Skin of body (tissue), 2 donors: ENCODE results near the gene FBXW7. TPM values are rescaled to one million over a fixed set of nuclear protein-coding genes. Genes with fewer than 3 reads are reported as not detected.

Experiments used
- DNase-seq: peaks from one replicate; lab custom pipeline; 2025; lab: John Stamatoyannopoulos, UW
- total RNA-seq: library from RNA; depleted of rRNA; stranded (reverse); fragments of >200 nt; gene quantifications from one replicate; pipeline ENCODE4 v1.2.3, GENCODE V29; 2014

FBXW7 gene
- total RNA-seq, 1 donor from 2014 or later, result 76.8 TPM

GRCh38 chr4:152434011-152434410, 101.9 kb downstream of the FBXW7 start:
- no peak for DNase-seq

- no peak for DNase-seq
Observed at GRCh38 chr4:152431784-152432183, 104.1 kb downstream of the FBXW7 start.

- DNase-seq, result no peak
Observed at GRCh38 chr4:152431291-152431690, 104.6 kb downstream of the FBXW7 start.

GRCh38 chr4:152430507-152430906, 105.4 kb downstream of the FBXW7 start:
- DNase-seq, result no peak

GRCh38 chr4:152427981-152428380, 107.9 kb downstream of the FBXW7 start:
- no peak for DNase-seq

- no peak for DNase-seq
Observed at GRCh38 chr4:152424977-152425376, 110.9 kb downstream of the FBXW7 start.

GRCh38 chr4:152424396-152424795, 111.5 kb downstream of the FBXW7 start:
- no peak for DNase-seq

GRCh38 chr4:152422817-152423320, 113.0 kb downstream of the FBXW7 start:
- no peak for DNase-seq

GRCh38 chr4:152421576-152421975, 114.3 kb downstream of the FBXW7 start:
- DNase-seq, result no peak

GRCh38 chr4:152419809-152420208, 116.1 kb downstream of the FBXW7 start:
- no peak for DNase-seq

GRCh38 chr4:152417673-152418072, 118.2 kb downstream of the FBXW7 start:
- DNase-seq, result no peak

GRCh38 chr4:152415980-152416379, 119.9 kb downstream of the FBXW7 start:
- no peak for DNase-seq

GRCh38 chr4:152408514-152409327, 127.2 kb downstream of the FBXW7 start:
- DNase-seq, result no peak

GRCh38 chr4:152401424-152401823, 134.5 kb downstream of the FBXW7 start:
- no peak for DNase-seq

- DNase-seq, result no peak
Observed at GRCh38 chr4:152399246-152399645, 136.6 kb downstream of the FBXW7 start.

GRCh38 chr4:152398060-152398459, 137.8 kb downstream of the FBXW7 start:
- DNase-seq, result no peak

- no peak for DNase-seq
Observed at GRCh38 chr4:152394791-152395190, 141.1 kb downstream of the FBXW7 start.

GRCh38 chr4:152392079-152392478, 143.8 kb downstream of the FBXW7 start:
- DNase-seq, result no peak

- no peak for DNase-seq
Observed at GRCh38 chr4:152390216-152390615, 145.7 kb downstream of the FBXW7 start.

- DNase-seq, result no peak
Observed at GRCh38 chr4:152389359-152389758, 146.5 kb downstream of the FBXW7 start.

GRCh38 chr4:152385551-152385950, 150.3 kb downstream of the FBXW7 start:
- no peak for DNase-seq

GRCh38 chr4:152382057-152382785, 153.7 kb downstream of the FBXW7 start:
- no peak for DNase-seq

GRCh38 chr4:152380919-152381318, 155.0 kb downstream of the FBXW7 start:
- DNase-seq, result no peak
